GM21825 (cell line): Measurements from ENCODE around the gene PTN.

Experiments
- ATAC-seq: cut with Tn5 transposase; IDR thresholded peaks from one replicate; pipeline ENCODE4 v1.9.1; 2021; ENCODE audit warnings: mild to moderate bottlenecking, moderate library complexity; ENCODE audit not compliant: unreplicated experiment

The PTN gene

GRCh38 chr7:137343281-137343841, at the start of gene PTN:
Gene PTN, minus strand, starts transcription at chr7:137343733. Its CDS starts 88,760 bp downstream, at chr7:137254973.
- ATAC-seq, result no peak

- ATAC-seq, result no peak
Measured at GRCh38 chr7:137390076-137390475, 46.5 kb upstream of the PTN start.

GRCh38 chr7:137388916-137389315, 45.4 kb upstream of the PTN start:
- ATAC-seq, result no peak

- ATAC-seq, result no peak
Measured at GRCh38 chr7:137386966-137387365, 43.4 kb upstream of the PTN start.

- ATAC-seq, result no peak
Measured at GRCh38 chr7:137381045-137381444, 37.5 kb upstream of the PTN start.

- ATAC-seq, result no peak
Measured at GRCh38 chr7:137373507-137373906, 30.0 kb upstream of the PTN start.

- ATAC-seq, result no peak
Measured at GRCh38 chr7:137371616-137372015, 28.1 kb upstream of the PTN start.

GRCh38 chr7:137366995-137367394, 23.5 kb upstream of the PTN start:
- no peak for ATAC-seq

- no peak for ATAC-seq
Measured at GRCh38 chr7:137363683-137364082, 20.1 kb upstream of the PTN start.

GRCh38 chr7:137360087-137360679, 16.6 kb upstream of the PTN start:
- ATAC-seq, result no peak

- ATAC-seq, result no peak
Measured at GRCh38 chr7:137354961-137355360, 11.4 kb upstream of the PTN start.

GRCh38 chr7:137354396-137354795, 10.9 kb upstream of the PTN start:
- no peak for ATAC-seq

GRCh38 chr7:137351941-137352340, 8.4 kb upstream of the PTN start:
- no peak for ATAC-seq

GRCh38 chr7:137345799-137346449, 2.4 kb upstream of the PTN start:
- no peak for ATAC-seq

GRCh38 chr7:137342828-137343261, 688 bp downstream of the PTN start:
- ATAC-seq, result no peak

- no peak for ATAC-seq
Measured at GRCh38 chr7:137342265-137342664, 1.3 kb downstream of the PTN start.

- no peak for ATAC-seq
Measured at GRCh38 chr7:137337902-137338301, 5.6 kb downstream of the PTN start.

GRCh38 chr7:137335814-137336213, 7.7 kb downstream of the PTN start:
- no peak for ATAC-seq

- ATAC-seq, result no peak
Measured at GRCh38 chr7:137331378-137331777, 12.2 kb downstream of the PTN start.

GRCh38 chr7:137329411-137329810, 14.1 kb downstream of the PTN start:
- ATAC-seq, result no peak

- ATAC-seq, result no peak
Measured at GRCh38 chr7:137328373-137329120, 15.0 kb downstream of the PTN start.

GRCh38 chr7:137325927-137326326, 17.6 kb downstream of the PTN start:
- no peak for ATAC-seq
